SK-N-MC (cell line): ENCODE measurements around the gene TYRP1.

Experiments used
- EZH2 ChIP-seq: fragments of 200-600 bp; sonication (generic); IDR thresholded peaks from one replicate; pipeline ENCODE4 v1.6.1; 2017; ENCODE audit warnings: antibody characterized with exemption
- FOXP2 ChIP-seq: optimal IDR thresholded peaks from 2 replicates; pipeline ENCODE3; 2011; ENCODE audit warnings: mild to moderate bottlenecking, moderate library complexity; ENCODE audit not compliant: insufficient read depth; ENCODE audit errors: extremely low read length, control extremely low read depth
- POLR2AphosphoS5 ChIP-seq: IDR thresholded peaks from 2 replicates; pipeline ENCODE4 v1.6.1; 2012; ENCODE audit warnings: mild to moderate bottlenecking, low read depth, low read length, borderline replicate concordance

- TF ChIP-seq EZH2: no peak
- peak; percentile 18 for TF ChIP-seq FOXP2
- no peak for TF ChIP-seq POLR2AphosphoS5
Observed at GRCh38 chr9:12718482-12719026, 25.4 kb downstream of the TYRP1 start.
